GM19239 (cell line): ENCODE results near the gene ITPR2.
A peak's percentile ranks its signal among the peaks of the same experiment; 100 is the strongest.

Experiments used
- DNase-seq: peaks from one replicate; pipeline ENCODE4 v3.0.0; 2011; ENCODE audit warnings: low spot score; ENCODE audit not compliant: insufficient read length
- FAIRE-seq: peaks from 2 replicates; lab custom pipeline; 2011; peaks lifted over from hg19 to GRCh38; lab: Jason Lieb, UNC

Gene ITPR2

GRCh38 chr12:26828280-26829073 lies 4.5 kb downstream of the ITPR2 start:
- DNase-seq (no peak), FAIRE-seq (no peak)

- DNase-seq (no peak), FAIRE-seq (no peak)
Observed at GRCh38 chr12:26826437-26826836, 6.6 kb downstream of the ITPR2 start.

GRCh38 chr12:26825459-26826016 lies 7.5 kb downstream of the ITPR2 start:
- FAIRE-seq (peak; percentile 47), DNase-seq (no peak)

GRCh38 chr12:26823390-26823789 lies 9.6 kb downstream of the ITPR2 start:
- no peak for DNase-seq

GRCh38 chr12:26822026-26822425 lies 11.0 kb downstream of the ITPR2 start:
- DNase-seq: no peak
- FAIRE-seq: no peak

More at GRCh38 chr12:26823390-26823789, 9.6 kb downstream of the ITPR2 start:
- peak; percentile 60 for FAIRE-seq

- FAIRE-seq: peak; percentile 66
- DNase-seq: no peak
Observed at GRCh38 chr12:26821212-26821701, 11.7 kb downstream of the ITPR2 start.

- FAIRE-seq (peak; percentile 55), DNase-seq (no peak)
Observed at GRCh38 chr12:26818636-26819035, 14.4 kb downstream of the ITPR2 start.

GRCh38 chr12:26818201-26818600 lies 14.8 kb downstream of the ITPR2 start:
- FAIRE-seq (peak; percentile 21), DNase-seq (no peak)

- no peak for DNase-seq
- peak; percentile 72 for FAIRE-seq
Observed at GRCh38 chr12:26817183-26817591, 15.8 kb downstream of the ITPR2 start.

GRCh38 chr12:26813812-26814211 lies 19.2 kb downstream of the ITPR2 start:
- DNase-seq (no peak), FAIRE-seq (no peak)

GRCh38 chr12:26810330-26810729 lies 22.7 kb downstream of the ITPR2 start:
- FAIRE-seq: no peak
- no peak for DNase-seq

- DNase-seq: no peak
- no peak for FAIRE-seq
Observed at GRCh38 chr12:26809611-26810285, 23.2 kb downstream of the ITPR2 start.

- FAIRE-seq (peak; percentile 68), DNase-seq (no peak)
Observed at GRCh38 chr12:26808766-26809476, 24.1 kb downstream of the ITPR2 start.

- DNase-seq: no peak
- FAIRE-seq: no peak
Observed at GRCh38 chr12:26807292-26807691, 25.7 kb downstream of the ITPR2 start.

GRCh38 chr12:26806556-26806955 lies 26.4 kb downstream of the ITPR2 start:
- DNase-seq (no peak), FAIRE-seq (no peak)

- DNase-seq: no peak
- FAIRE-seq: no peak
Observed at GRCh38 chr12:26805401-26805971, 27.5 kb downstream of the ITPR2 start.

- peak; percentile 42 for FAIRE-seq
- no peak for DNase-seq
Observed at GRCh38 chr12:26803552-26803951, 29.4 kb downstream of the ITPR2 start.

- no peak for FAIRE-seq
Observed at GRCh38 chr12:26801486-26801885, 31.5 kb downstream of the ITPR2 start.

GRCh38 chr12:26800858-26801257 lies 32.1 kb downstream of the ITPR2 start:
- DNase-seq: no peak
- FAIRE-seq: no peak

More at GRCh38 chr12:26801486-26801885, 31.5 kb downstream of the ITPR2 start:
- no peak for DNase-seq

- DNase-seq (no peak), FAIRE-seq (no peak)
Observed at GRCh38 chr12:26800347-26800746, 32.6 kb downstream of the ITPR2 start.
